B cell (primary cell): ENCODE measurements around the gene TTLL5.

Experiments
- CTCF ChIP-seq: fragments of 200-600 bp; IDR thresholded peaks from one replicate; pipeline ENCODE4 v1.8.0; 2022; ENCODE audit warnings: antibody characterized with exemption, mild to moderate bottlenecking
- EZH2 ChIP-seq: IDR thresholded peaks from 2 replicates; pipeline ENCODE4 v1.6.1; 2012; ENCODE audit warnings: borderline replicate concordance, low read depth, mild to moderate bottlenecking, moderate library complexity, low read length; ENCODE audit not compliant: insufficient read depth, poor library complexity, severe bottlenecking

- TF ChIP-seq EZH2 (no peak), CTCF (no peak)
These were observed 250.8 kb downstream of the TTLL5 start for GRCh38 chr14:75911883-75912282.
